GM12878 (cell line): ENCODE results near the gene BRCA1. TPM values are rescaled to one million over a fixed set of nuclear protein-coding genes. Genes with fewer than 3 reads are reported as not detected.

Experiments
- ATAC-seq: fragments of 200-7000 bp; cut with Tn5 transposase; 3 replicates; pipeline ENCODE4 v1.9.1; 2020; ENCODE audit warnings: mild to moderate bottlenecking, moderate library complexity
- BruUV-seq: library from RNA; stranded (reverse); fragments of 400-500 nt; replicated peaks from 2 replicates; lab custom pipeline; 2021; lab: Mats Ljungman, UMichigan
- CTCF ChIA-PET: fragments of 300-600 bp; sonication (Branson Sonifier 250); formaldehyde crosslinking; extraction: SDS; loops from one replicate; lab custom pipeline; 2021; ENCODE audit warnings: inconsistent platforms; lab: Yijun Ruan, JAX
- POLR2A ChIA-PET: fragments of 350-600 bp; formaldehyde crosslinking; extraction: SDS; loops from one replicate; lab custom pipeline; 2021; ENCODE audit warnings: inconsistent platforms; lab: Charles Lee
- RAD21 ChIA-PET: fragments of 300-600 bp; sonication (Branson Sonifier 250); formaldehyde crosslinking; loops from one replicate; lab custom pipeline; 2023; ENCODE audit warnings: antibody characterized with exemption; ENCODE audit not compliant: unreplicated experiment; lab: Charles Lee
- SMC1A ChIA-PET: fragments of 300-600 bp; sonication (Branson Sonifier 250); formaldehyde crosslinking; loops from one replicate; lab custom pipeline; 2023; ENCODE audit not compliant: unreplicated experiment, uncharacterized antibody; lab: Charles Lee
- DNase-seq: peaks from one replicate; pipeline ENCODE4 v3.0.0-alpha.2; 2011; ENCODE audit warnings: low read depth, low spot score
- FAIRE-seq: peaks from 3 replicates; lab custom pipeline; 2011; peaks lifted over from hg19 to GRCh38; lab: Jason Lieb, UNC
- H2AFZ ChIP-seq: 2 replicates; pipeline ENCODE4 v1.6.0; 2011; ENCODE audit warnings: low read depth, low read length, control low read depth; ENCODE audit not compliant: control insufficient read depth
- H3K27ac ChIP-seq: 2 replicates; pipeline ENCODE4 v1.5.1; 2011; ENCODE audit warnings: control low read depth; ENCODE audit not compliant: control insufficient read depth, insufficient read depth
- H3K27me3 ChIP-seq, 2 experiments: replicated peaks in 1 of 2; 2 replicates each; pipeline versions ENCODE4 v1.6.0 to v1.6.1; 2011; ENCODE audit warnings: low read length in 1 of 2; ENCODE audit not compliant: control insufficient read depth in 2 of 2, insufficient read depth in 2 of 2
- H3K36me3 ChIP-seq, 2 experiments: 2 replicates each; pipeline ENCODE4 v1.5.1; 2011; ENCODE audit warnings: low read length in 1 of 2; ENCODE audit not compliant: control insufficient read depth in 2 of 2, insufficient read depth in 2 of 2
- H3K4me1 ChIP-seq: 2 replicates; pipeline ENCODE4 v1.6.1; 2011; ENCODE audit warnings: mild to moderate bottlenecking, low read length, moderate library complexity, mixed read lengths; ENCODE audit not compliant: control insufficient read depth, insufficient read depth
- H3K4me2 ChIP-seq: 2 replicates; pipeline ENCODE4 v1.6.0; 2011; ENCODE audit warnings: control low read depth; ENCODE audit not compliant: control insufficient read depth, insufficient read depth
- H3K4me3 ChIP-seq: fragments of 200-600 bp; sonication (generic); 2 replicates; pipeline ENCODE4 v1.5.1; 2016
- H3K79me2 ChIP-seq: 2 replicates; pipeline ENCODE4 v1.6.0; 2011; ENCODE audit warnings: low read length; ENCODE audit not compliant: control insufficient read depth, insufficient read depth
- H3K9ac ChIP-seq: 2 replicates; pipeline ENCODE4 v1.8.0; 2011; ENCODE audit warnings: low read length, control low read depth, mixed read lengths; ENCODE audit not compliant: control insufficient read depth, insufficient read depth
- H3K9me3 ChIP-seq: replicated peaks from 3 replicates; pipeline ENCODE4 v1.5.1; 2011; ENCODE audit warnings: mild to moderate bottlenecking, low read length; ENCODE audit not compliant: control insufficient read depth, insufficient read depth
- H4K20me1 ChIP-seq: 2 replicates; pipeline ENCODE4 v1.6.0; 2011; ENCODE audit not compliant: control insufficient read depth, insufficient read depth
- EGR1 ChIP-seq, 2 experiments: IDR thresholded peaks; 1 replicate in 1 of 2; 2 replicates in 1 of 2; pipeline ENCODE4 v1.6.1; 2011 to 2012; ENCODE audit warnings: low read depth in 2 of 2, low read length in 2 of 2, borderline replicate concordance in 1 of 2, mild to moderate bottlenecking in 1 of 2, moderate library complexity in 1 of 2
- EZH2 ChIP-seq: IDR thresholded peaks from 2 replicates; pipeline ENCODE4 v1.6.1; 2012; ENCODE audit warnings: low read depth, mild to moderate bottlenecking, control low read depth, inconsistent platforms, low read length, borderline replicate concordance; ENCODE audit not compliant: control insufficient read depth
- JUNB ChIP-seq: IDR thresholded peaks from 2 replicates; pipeline ENCODE4 v1.6.1; 2016; ENCODE audit warnings: antibody characterized with exemption, mild to moderate bottlenecking
- JUND ChIP-seq: IDR thresholded peaks from 2 replicates; pipeline ENCODE4 v1.6.1; 2012; ENCODE audit warnings: low read depth, mild to moderate bottlenecking, low read length, improper control_type of control experiment, moderate library complexity
- NR2F1 ChIP-seq: fragments of 450-650 bp; conservative IDR thresholded peaks from 2 replicates; pipeline ENCODE4 v1.6.1; 2017; ENCODE audit warnings: mild to moderate bottlenecking
- PRDM15 ChIP-seq: fragments of 450-650 bp; formaldehyde crosslinking; IDR thresholded peaks from 2 replicates; pipeline ENCODE4 v1.4.0; 2020; ENCODE audit warnings: mild to moderate bottlenecking, moderate library complexity
- SREBF1 ChIP-seq: IDR thresholded peaks from 2 replicates; pipeline ENCODE4 v1.6.1; 2012; ENCODE audit warnings: mild to moderate bottlenecking, low read length
- SUPT20H ChIP-seq: IDR thresholded peaks from 2 replicates; pipeline ENCODE4 v1.6.1; 2011; ENCODE audit warnings: low read depth, mild to moderate bottlenecking, low read length, moderate library complexity, borderline replicate concordance; ENCODE audit not compliant: control insufficient read depth
- WGBS: methylation state at CpG from one replicate; pipeline ENCODE4 v1.1.6; 2016; ENCODE audit warnings: low lambda C conversion rate; ENCODE audit not compliant: insufficient replicate concordance, insufficient coverage; ENCODE audit errors: missing lambda C conversion rate; 5-methylcytosine and 5-hydroxymethylcytosine counted together
- in situ Hi-C: fragments of 300-500 bp; cut with MboI; formaldehyde crosslinking; loops from 9 replicates; pipeline ENCODE4 v1.14.3; 2018; ENCODE audit warnings: mixed read lengths
- intact Hi-C: fragments of 100-400 bp; cut with micrococcal nuclease; formaldehyde crosslinking; loops from one replicate; pipeline ENCODE4 v1.14.2; 2022; ENCODE audit not compliant: unreplicated experiment
- polyA plus RNA-seq, 11 experiments: library from polyadenylated mRNA; depleted of rRNA in 4 of 11; unstranded in 6 of 11; stranded (reverse) in 5 of 11; fragments of >200 nt; fragmentation: Nextera tagmentation in 4 of 11; fragmentation: Illumina TruSeq in 1 of 11; extraction: Ambion mirVana in 4 of 11; extraction: Trizol in 1 of 11; gene quantifications; 1 replicate in 1 of 11; 2 replicates in 10 of 11; pipeline versions ENCODE4 v1.2.1 to v1.2.3, GENCODE V29; 2011 to 2016; ENCODE audit warnings: inconsistent platforms in 2 of 11, missing spikeins in 2 of 11, low read depth in 1 of 11
- total RNA-seq, 4 experiments: library from RNA; depleted of rRNA in 3 of 4; stranded (reverse); fragments of >200 nt in 3 of 4; fragmentation: Illumina TruSeq in 1 of 4; extraction: Trizol in 1 of 4; gene quantifications; 2 replicates each; pipeline versions ENCODE4 v1.2.1 to v1.2.3, GENCODE V29; 2013 to 2021
- TF ChIP-seq, protein P1 (sequence below): fragments of 450-650 bp; IDR thresholded peaks from 2 replicates; pipeline ENCODE4 v1.6.1; 2017; ENCODE audit warnings: mild to moderate bottlenecking, moderate library complexity

Gene BRCA1
- total and polyA plus RNA-seq, 10 of the 15 experiments (the other 5 are each of a cell fraction or from before 2014, with no cell fraction given) = 16.8 to 71.2 (median 44.2) TPM

DNA sequence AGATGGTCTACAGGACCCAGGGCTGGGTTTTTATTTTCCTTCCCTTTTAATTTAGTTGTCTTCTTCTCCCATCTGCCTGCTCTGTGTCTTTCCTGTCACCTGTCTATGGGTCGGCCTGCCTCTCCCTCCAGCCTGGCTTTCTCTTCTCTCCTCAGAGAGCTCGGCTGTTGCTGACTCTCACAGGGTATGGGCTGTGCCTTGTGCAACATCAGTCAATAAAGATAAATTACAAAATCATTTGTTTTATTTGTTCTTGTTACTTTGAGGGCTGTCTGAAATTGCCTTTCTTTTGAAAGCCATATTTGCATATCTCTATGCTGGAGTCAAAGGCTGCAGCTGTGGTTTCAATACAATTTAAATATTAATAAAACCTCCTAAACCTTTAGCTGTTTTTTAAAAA is 84.5 kb downstream of the BRCA1 start:
- ChIA-PET SMC1A (no interaction called here), POLR2A (no interaction called here), CTCF (no interaction called here), RAD21 (no interaction called here)
- intact Hi-C loops (no loop called here), in situ Hi-C loops (no loop called here)
- no peaks in the 10 kb centered on the region for H4K20me1 ChIP-seq
- no TSS peak for BruUV-seq
- no peak overlapping the region for H3K4me3 ChIP-seq
- no peaks in the 10 kb centered on the region for H3K9me3 ChIP-seq
- H3K27me3 ChIP-seq = no peaks in the 10 kb centered on the region
- 100% methylated on average over 2 of the region's 2 CpGs for WGBS
- H3K36me3 ChIP-seq = 0 out of 4 replicates have a peak, but pooled peaks cover 0 to 7% of the 10 kb centered on the region in 2 experiments
- no peaks in the 10 kb centered on the region for H3K4me1 ChIP-seq
- no peaks in the 10 kb centered on the region for H3K79me2 ChIP-seq
- no peak overlapping the region for H2AFZ ChIP-seq
- DNase-seq (no peak), ATAC-seq (no peak), FAIRE-seq (no peak)
- no peak overlapping the region for H3K27ac ChIP-seq
- H3K9ac ChIP-seq = no peak overlapping the region
- no peak for TF ChIP-seq EZH2
- TF ChIP-seq EGR1 (IDR thresholded peaks at IDR 0.05; ENCODE audit: borderline replicate concordance in 1 of 2, low read depth in 2 of 2, low read length in 2 of 2) = no peak
- no peak overlapping the region for H3K4me2 ChIP-seq

DNA sequence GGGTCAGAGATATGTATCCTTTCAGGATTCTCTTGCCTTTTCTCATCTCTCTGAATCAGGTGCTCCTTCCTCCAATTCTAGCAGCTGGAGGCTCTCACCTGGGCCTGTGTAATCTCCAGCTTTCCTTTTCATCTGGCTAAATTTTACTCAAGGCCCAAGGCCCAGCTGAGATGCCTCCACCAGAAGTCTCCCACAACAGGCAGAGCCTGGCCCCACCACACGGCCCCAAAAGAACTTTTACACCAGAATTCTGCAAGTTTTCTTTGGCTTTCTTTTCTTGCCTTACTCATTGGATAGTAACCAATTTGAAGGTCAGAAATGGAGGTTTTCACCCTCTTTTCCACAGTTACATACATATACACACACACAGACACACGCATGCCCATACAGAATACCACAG is 85.5 kb downstream of the BRCA1 start:
- no peak for ATAC-seq
- H3K9me3 ChIP-seq = no peaks in the 10 kb centered on the region
- POLR2A ChIA-PET = no interaction called here
- H3K4me3 ChIP-seq = no peak overlapping the region
- no peaks in the 10 kb centered on the region for H3K4me1 ChIP-seq
- WGBS = 95% methylated on average over 2 of the region's 2 CpGs
- H2AFZ ChIP-seq = no peak overlapping the region
- intact Hi-C loops (no loop called here), in situ Hi-C loops (no loop called here)
- no peak overlapping the region for H3K4me2 ChIP-seq
- no peaks in the 10 kb centered on the region for H4K20me1 ChIP-seq
- no TSS peak for BruUV-seq
- no peak overlapping the region for H3K9ac ChIP-seq
- DNase-seq = no peak
- TF ChIP-seq PRDM15 = no peak
- no peak for TF ChIP-seq SUPT20H
- TF ChIP-seq JUNB = no peak
- TF ChIP-seq JUND = no peak
- TF ChIP-seq, protein P1, sequence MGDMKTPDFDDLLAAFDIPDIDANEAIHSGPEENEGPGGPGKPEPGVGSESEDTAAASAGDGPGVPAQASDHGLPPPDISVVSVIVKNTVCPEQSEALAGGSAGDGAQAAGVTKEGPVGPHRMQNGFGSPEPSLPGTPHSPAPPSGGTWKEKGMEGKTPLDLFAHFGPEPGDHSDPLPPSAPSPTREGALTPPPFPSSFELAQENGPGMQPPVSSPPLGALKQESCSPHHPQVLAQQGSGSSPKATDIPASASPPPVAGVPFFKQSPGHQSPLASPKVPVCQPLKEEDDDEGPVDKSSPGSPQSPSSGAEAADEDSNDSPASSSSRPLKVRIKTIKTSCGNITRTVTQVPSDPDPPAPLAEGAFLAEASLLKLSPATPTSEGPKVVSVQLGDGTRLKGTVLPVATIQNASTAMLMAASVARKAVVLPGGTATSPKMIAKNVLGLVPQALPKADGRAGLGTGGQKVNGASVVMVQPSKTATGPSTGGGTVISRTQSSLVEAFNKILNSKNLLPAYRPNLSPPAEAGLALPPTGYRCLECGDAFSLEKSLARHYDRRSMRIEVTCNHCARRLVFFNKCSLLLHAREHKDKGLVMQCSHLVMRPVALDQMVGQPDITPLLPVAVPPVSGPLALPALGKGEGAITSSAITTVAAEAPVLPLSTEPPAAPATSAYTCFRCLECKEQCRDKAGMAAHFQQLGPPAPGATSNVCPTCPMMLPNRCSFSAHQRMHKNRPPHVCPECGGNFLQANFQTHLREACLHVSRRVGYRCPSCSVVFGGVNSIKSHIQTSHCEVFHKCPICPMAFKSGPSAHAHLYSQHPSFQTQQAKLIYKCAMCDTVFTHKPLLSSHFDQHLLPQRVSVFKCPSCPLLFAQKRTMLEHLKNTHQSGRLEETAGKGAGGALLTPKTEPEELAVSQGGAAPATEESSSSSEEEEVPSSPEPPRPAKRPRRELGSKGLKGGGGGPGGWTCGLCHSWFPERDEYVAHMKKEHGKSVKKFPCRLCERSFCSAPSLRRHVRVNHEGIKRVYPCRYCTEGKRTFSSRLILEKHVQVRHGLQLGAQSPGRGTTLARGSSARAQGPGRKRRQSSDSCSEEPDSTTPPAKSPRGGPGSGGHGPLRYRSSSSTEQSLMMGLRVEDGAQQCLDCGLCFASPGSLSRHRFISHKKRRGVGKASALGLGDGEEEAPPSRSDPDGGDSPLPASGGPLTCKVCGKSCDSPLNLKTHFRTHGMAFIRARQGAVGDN = no peak
- TF ChIP-seq SREBF1 = no peak
- TF ChIP-seq NR2F1 = no peak
- no peak for FAIRE-seq
- CTCF ChIA-PET = no interaction called here
- SMC1A ChIA-PET = no interaction called here
- H3K27me3 ChIP-seq = no peaks in the 10 kb centered on the region
- H3K79me2 ChIP-seq = no peaks in the 10 kb centered on the region
- RAD21 ChIA-PET = no interaction called here
- no peak overlapping the region for H3K27ac ChIP-seq
- H3K36me3 ChIP-seq = 0 out of 4 replicates have a peak, but pooled peaks cover 0 to 7% of the 10 kb centered on the region in 2 experiments
